Measurements from ENCODE around the gene RTL10. TPM values are rescaled to one million over a fixed set of nuclear protein-coding genes. Genes with fewer than 3 reads are reported as not detected.

The RTL10 gene
- total RNA-seq, 4 donors from 2014 or later = 3.5 to 12.8 (median 5.0) TPM

DNA sequence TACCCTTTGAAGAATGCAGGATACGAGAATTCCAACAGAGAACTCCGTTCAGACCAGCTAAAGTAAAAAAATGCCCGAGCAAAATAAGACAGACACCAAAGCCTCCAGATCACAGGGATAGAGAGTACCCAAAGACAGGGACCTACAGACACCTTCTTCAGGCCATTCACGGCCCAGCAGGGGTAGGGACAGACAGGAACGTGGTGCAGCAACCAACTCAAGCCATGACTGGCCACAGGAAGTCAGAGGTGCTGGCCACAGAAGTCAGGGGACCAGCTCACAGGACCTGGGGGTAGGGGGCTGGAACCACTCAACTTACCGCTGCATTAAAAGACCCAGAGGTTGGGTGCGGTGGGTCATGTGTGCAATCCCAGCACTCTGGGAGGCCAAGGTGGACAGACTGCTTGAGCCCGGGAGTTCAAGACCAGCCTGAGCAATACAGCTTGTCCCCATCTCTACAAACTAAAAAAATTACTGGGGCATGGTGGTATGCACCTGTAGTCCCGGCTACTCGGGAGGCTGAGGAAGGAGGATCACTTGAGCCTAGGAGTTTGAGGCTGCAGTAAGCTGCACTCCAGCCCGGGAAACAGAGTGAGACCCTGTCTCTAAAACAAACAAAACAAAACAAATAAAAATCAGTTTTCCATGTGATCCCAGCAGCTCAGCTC is 47.0 kb upstream of the RTL10 start:
- H3K36me3 ChIP-seq = peaks cover 0 to 8% of the 10 kb centered on the region in 2 donors

DNA sequence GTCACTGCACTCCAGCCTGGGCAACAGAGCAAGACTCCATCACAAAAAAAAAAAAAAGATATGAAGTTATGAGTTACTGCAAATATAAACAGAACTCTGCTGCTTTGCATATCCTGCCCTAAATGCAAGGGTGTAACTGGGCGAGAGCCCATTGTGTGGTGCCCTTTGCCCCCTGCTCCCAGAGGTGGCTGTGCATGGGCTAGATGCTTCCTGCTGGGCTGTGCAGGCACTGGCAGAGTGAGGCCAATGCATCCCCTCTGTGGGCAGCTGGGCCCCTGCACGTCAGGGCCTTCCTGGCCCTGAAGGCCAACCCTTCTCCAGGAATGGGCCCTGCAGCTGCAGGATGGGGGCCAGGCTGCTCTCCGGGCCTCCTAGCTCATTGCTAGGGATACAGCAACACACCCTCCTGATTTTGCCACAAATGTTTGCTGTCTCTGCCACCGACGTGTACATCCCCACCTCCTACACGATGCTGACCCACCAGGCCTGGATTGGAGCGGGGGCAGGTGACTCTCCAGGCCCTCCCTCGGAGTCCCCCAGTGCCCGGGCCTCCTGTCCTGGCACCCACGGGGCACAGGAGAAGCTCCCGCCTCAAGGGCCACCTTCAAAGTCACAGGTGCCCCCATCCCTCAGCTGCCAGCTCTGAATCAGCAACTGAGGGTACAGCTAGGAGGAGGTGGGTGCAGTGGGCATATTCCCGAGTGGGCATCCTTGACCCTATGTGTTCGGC is 46.2 kb upstream of the RTL10 start:
- no peak for DNase-seq
- in situ Hi-C loops (cut with MboI; ENCODE audit: low sequenced_read_pairs in 4 of 4) = no loop called here
- H3K27ac ChIP-seq = no peak overlapping the region

More for the DNA sequence above, 47.0 kb upstream of the RTL10 start:
- no peak overlapping the region for H3K4me3 ChIP-seq
- no peaks in the 10 kb centered on the region for H3K4me1 ChIP-seq
- H3K9me3 ChIP-seq = no peaks in the 10 kb centered on the region
- H3K27ac ChIP-seq = no peak overlapping the region
- DNase-seq (no peak), ATAC-seq (no peak)
- no peaks in the 10 kb centered on the region for H3K27me3 ChIP-seq
- in situ Hi-C loops (cut with MboI; ENCODE audit: low sequenced_read_pairs in 4 of 4) (no loop called here), intact Hi-C loops (cut with DNase I; ENCODE audit: low total_unique reads) (no loop called here)
- TF ChIP-seq, protein P1, sequence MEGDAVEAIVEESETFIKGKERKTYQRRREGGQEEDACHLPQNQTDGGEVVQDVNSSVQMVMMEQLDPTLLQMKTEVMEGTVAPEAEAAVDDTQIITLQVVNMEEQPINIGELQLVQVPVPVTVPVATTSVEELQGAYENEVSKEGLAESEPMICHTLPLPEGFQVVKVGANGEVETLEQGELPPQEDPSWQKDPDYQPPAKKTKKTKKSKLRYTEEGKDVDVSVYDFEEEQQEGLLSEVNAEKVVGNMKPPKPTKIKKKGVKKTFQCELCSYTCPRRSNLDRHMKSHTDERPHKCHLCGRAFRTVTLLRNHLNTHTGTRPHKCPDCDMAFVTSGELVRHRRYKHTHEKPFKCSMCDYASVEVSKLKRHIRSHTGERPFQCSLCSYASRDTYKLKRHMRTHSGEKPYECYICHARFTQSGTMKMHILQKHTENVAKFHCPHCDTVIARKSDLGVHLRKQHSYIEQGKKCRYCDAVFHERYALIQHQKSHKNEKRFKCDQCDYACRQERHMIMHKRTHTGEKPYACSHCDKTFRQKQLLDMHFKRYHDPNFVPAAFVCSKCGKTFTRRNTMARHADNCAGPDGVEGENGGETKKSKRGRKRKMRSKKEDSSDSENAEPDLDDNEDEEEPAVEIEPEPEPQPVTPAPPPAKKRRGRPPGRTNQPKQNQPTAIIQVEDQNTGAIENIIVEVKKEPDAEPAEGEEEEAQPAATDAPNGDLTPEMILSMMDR (IDR thresholded peaks at IDR 0.05 in 4 of 5, conservative IDR thresholded peaks at IDR 0.05 in 1 of 5) = no peak
- no peak for TF ChIP-seq POLR2A (IDR thresholded peaks at IDR 0.05)

DNA sequence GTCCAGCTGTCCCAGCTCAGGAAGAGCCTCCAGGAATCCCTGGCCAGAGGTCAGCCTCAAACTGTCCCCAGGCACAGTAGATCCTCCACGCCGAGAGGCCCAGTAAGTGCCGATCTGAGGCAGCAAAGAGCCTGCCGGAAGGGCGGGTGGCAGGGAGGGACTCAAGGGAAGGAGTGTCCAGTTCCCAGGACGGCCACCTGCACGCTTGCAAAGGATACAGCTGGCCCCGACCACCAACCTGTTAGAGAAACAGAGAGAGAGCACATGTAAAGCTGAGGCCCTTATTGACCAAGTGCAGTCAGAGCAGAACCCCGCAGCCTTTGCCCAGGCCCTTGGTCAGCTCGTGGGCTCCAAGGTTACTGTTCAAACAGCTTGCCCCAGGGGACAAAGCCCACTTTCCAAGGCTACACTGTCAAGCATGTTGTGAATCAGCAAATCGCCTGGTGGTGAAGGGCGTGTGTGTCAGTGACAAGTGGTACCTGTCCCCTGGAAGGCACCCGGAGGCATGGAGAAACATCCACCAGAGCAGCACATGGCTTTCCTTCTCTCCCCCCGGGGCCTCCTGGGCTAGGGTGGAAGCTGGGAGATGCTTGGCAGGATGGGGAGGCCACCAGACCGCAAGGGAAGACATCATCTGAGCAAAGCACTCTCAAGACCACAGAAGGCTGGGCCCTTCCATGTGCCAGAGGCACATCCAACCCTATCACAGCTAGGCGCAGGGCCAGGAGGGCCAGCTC is 44.3 kb upstream of the RTL10 start:
- TF ChIP-seq, protein P1 (IDR thresholded peaks at IDR 0.05 in 4 of 5, conservative IDR thresholded peaks at IDR 0.05 in 1 of 5) = no peak
- TF ChIP-seq POLR2A (IDR thresholded peaks at IDR 0.05) = no peak
- peaks cover 0 to 22% of the 10 kb centered on the region in 2 donors for H3K36me3 ChIP-seq
- intact Hi-C loops (cut with DNase I; ENCODE audit: low total_unique reads) = no loop called here
- DNase-seq = no peak
- in situ Hi-C loops (cut with MboI; ENCODE audit: low sequenced_read_pairs in 4 of 4) = no loop called here
- no peaks in the 10 kb centered on the region for H3K9me3 ChIP-seq
- H3K4me3 ChIP-seq = no peak overlapping the region
- H3K4me1 ChIP-seq = no peaks in the 10 kb centered on the region
- no peak overlapping the region for H3K27ac ChIP-seq
- no peak for ATAC-seq
- no peaks in the 10 kb centered on the region for H3K27me3 ChIP-seq

More for the DNA sequence above, 46.2 kb upstream of the RTL10 start:
- Histone ChIP-seq H3K36me3 (peaks cover 0 to 8% of the 10 kb centered on the region in 2 donors), H3K27me3 (no peaks in the 10 kb centered on the region), H3K4me1 (no peaks in the 10 kb centered on the region), H3K9me3 (no peaks in the 10 kb centered on the region), H3K4me3 (no peak overlapping the region)
- intact Hi-C loops (cut with DNase I; ENCODE audit: low total_unique reads) = no loop called here
- TF ChIP-seq, protein P1 (IDR thresholded peaks at IDR 0.05 in 4 of 5, conservative IDR thresholded peaks at IDR 0.05 in 1 of 5) = no peak
- TF ChIP-seq POLR2A (IDR thresholded peaks at IDR 0.05) = no peak
- no peak for ATAC-seq

DNA sequence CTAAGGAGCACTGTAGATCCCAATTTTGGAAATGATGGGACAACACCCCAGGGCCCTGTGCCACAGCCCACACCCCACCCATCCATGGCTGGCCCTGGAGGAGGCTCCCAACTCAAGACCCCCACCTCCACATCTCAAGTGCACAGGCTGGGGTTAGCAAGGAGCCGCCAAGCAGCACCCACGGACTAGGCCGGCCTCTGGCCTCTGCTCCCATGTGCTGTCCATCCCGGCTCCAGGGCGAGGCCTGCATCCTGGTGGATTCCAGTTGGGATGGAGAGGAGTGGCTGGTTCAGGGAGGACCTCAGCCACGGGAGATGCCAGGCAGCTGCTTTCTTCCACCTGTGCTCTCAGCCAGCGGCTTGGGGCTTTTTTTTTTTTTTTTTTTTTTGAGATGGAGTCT is 43.5 kb upstream of the RTL10 start:
- TF ChIP-seq POLR2A (IDR thresholded peaks at IDR 0.05) = no peak
- Histone ChIP-seq H3K9me3 (no peaks in the 10 kb centered on the region), H3K4me1 (no peaks in the 10 kb centered on the region), H3K36me3 (peaks cover 0 to 27% of the 10 kb centered on the region in 2 donors), H3K4me3 (no peak overlapping the region), H3K27me3 (no peaks in the 10 kb centered on the region), H3K27ac (no peak overlapping the region)
- in situ Hi-C loops (cut with MboI; ENCODE audit: low sequenced_read_pairs in 4 of 4) = no loop called here
- intact Hi-C loops (cut with DNase I; ENCODE audit: low total_unique reads) = no loop called here
- DNase-seq = no peak
- ATAC-seq = no peak

DNA sequence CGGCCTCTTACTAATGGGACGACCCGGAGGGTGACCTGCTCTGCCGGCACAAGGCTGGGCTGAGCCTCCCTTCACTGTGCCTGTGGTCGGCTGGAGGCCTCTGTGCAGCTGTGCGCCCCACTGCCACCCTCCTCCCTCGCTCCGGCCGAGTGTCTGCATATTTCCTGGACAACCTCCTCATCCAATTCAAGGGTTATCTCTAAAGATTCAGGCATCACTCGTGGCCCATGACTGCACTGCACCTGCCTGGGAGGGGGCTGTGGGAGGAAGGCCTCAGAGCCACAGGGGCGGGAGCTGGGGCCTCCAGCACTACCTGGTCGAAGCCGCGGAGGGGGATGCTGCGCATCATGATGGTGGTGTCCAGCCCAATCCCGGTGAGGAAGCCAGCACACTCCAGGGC is 43.1 kb upstream of the RTL10 start:
- Histone ChIP-seq H3K36me3 (peaks cover 0 to 27% of the 10 kb centered on the region in 2 donors), H3K4me1 (no peaks in the 10 kb centered on the region), H3K27me3 (no peaks in the 10 kb centered on the region), H3K4me3 (no peak overlapping the region), H3K27ac (no peak overlapping the region), H3K9me3 (no peaks in the 10 kb centered on the region)
- in situ Hi-C loops (cut with MboI; ENCODE audit: low sequenced_read_pairs in 4 of 4) (no loop called here), intact Hi-C loops (cut with DNase I; ENCODE audit: low total_unique reads) (no loop called here)
- no peak for TF ChIP-seq POLR2A (IDR thresholded peaks at IDR 0.05)
- TF ChIP-seq, protein P1 (IDR thresholded peaks at IDR 0.05 in 4 of 5, conservative IDR thresholded peaks at IDR 0.05 in 1 of 5) = no peak
- no peak for DNase-seq
- ATAC-seq = no peak

All from gastrocnemius medialis (tissue), 4 donors.